Measurements from ENCODE around the gene HMOX1. TPM values are rescaled to one million over a fixed set of nuclear protein-coding genes. Genes with fewer than 3 reads are reported as not detected.

The HMOX1 gene
- total and polyA plus RNA-seq, 2 of the 8 experiments (the other 6 are each of a cell fraction or from before 2014, with no cell fraction given): 25.0 to 41.6 TPM

- TF ChIP-seq GABPA (IDR thresholded peaks at IDR 0.05; ENCODE audit: borderline replicate concordance, insufficient read depth, low read length) (no peak), CBX5 (IDR thresholded peaks at IDR 0.05; ENCODE audit: low read depth, low read length) (no peak), GTF2F1 (IDR thresholded peaks at IDR 0.05; ENCODE audit: borderline replicate concordance, low read depth, low read length) (no peak), RFX5 (IDR thresholded peaks at IDR 0.05; ENCODE audit: borderline replicate concordance, low read depth, low read length) (no peak), RBBP5 (IDR thresholded peaks at IDR 0.05; ENCODE audit: borderline replicate concordance, low read depth, low read length) (no peak), PHF8 (conservative IDR thresholded peaks at IDR 0.05; ENCODE audit: low read depth, low read length) (no peak), CBX8 (IDR thresholded peaks at IDR 0.05; ENCODE audit: borderline replicate concordance, low read depth, low read length) (no peak)
Measured at GRCh38 chr22:35424081-35424480, 43.2 kb downstream of the HMOX1 start (continued).
